Memory B cell (primary cell): ENCODE data around the gene SLC9A7.

ENCODE experiments used
- ATAC-seq: fragments of 150-1000 bp; cut with Tn5 transposase; 2 replicates; pipeline ENCODE4 v1.10.0; 2021; ENCODE audit warnings: low read depth, mild to moderate bottlenecking, moderate library complexity
- DNase-seq, 2 donors: peaks; one replicate each; pipeline ENCODE4 v3.0.0; 2022; ENCODE audit warnings: low spot score in 2 of 2
- H3K27ac Mint-ChIP-seq: one replicate; pipeline ENCODE4 v1.8.0; 2022; ENCODE audit warnings: mild to moderate bottlenecking, moderate library complexity, mixed read lengths
- H3K27me3 Mint-ChIP-seq: one replicate; pipeline ENCODE4 v1.8.0; 2022; ENCODE audit warnings: mixed read lengths
- H3K36me3 Mint-ChIP-seq: one replicate; pipeline ENCODE4 v1.8.0; 2022; ENCODE audit warnings: mild to moderate bottlenecking, mixed read lengths
- H3K4me1 Mint-ChIP-seq: one replicate; pipeline ENCODE4 v1.8.0; 2022; ENCODE audit warnings: mixed read lengths
- H3K4me3 Mint-ChIP-seq: one replicate; pipeline ENCODE4 v1.8.0; 2022; ENCODE audit warnings: mild to moderate bottlenecking, moderate library complexity, mixed read lengths
- H3K9me3 Mint-ChIP-seq: one replicate; pipeline ENCODE4 v1.8.0; 2022; ENCODE audit warnings: mixed read lengths

Gene SLC9A7

GRCh38 chrX:46673620-46674359 lies 85.1 kb downstream of the SLC9A7 start:
- ATAC-seq, result no peak
- H3K36me3 Mint-ChIP-seq, result peaks cover 7% of the 10 kb centered on the region
- H3K27me3 Mint-ChIP-seq, result no peaks in the 10 kb centered on the region
- no peaks in the 10 kb centered on the region for H3K4me1 Mint-ChIP-seq
- H3K4me3 Mint-ChIP-seq, result no peak overlapping the region
- no peak overlapping the region for H3K27ac Mint-ChIP-seq
- H3K9me3 Mint-ChIP-seq, result no peaks in the 10 kb centered on the region
- DNase-seq, result no peak

DNA sequence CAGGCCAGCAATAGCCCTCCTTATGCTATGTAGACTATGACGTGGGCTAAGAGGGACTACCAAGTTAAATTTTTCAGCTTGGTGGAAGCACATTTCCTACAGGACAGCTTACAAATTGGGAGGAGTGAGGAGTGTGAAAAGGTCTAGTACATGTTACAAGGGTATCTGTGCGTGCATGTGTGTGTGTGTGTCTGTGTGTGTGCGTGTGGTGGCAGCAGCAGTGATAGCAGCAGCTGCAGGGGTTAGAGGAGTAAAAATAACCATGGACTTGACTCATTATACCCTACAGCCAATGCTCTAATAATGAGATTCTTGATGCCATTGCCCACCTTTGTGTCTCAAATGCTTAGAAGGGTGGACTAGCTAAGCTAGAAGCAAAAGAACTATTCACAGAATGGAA lies 88.6 kb downstream of the SLC9A7 start:
- Mint-ChIP-seq H3K36me3 (peaks cover 12% of the 10 kb centered on the region), H3K9me3 (no peaks in the 10 kb centered on the region), H3K4me3 (no peak overlapping the region), H3K27ac (no peak overlapping the region), H3K27me3 (no peaks in the 10 kb centered on the region), H3K4me1 (no peaks in the 10 kb centered on the region)
- ATAC-seq (no peak), DNase-seq (no peak)

- H3K27ac Mint-ChIP-seq, result no peak overlapping the region
- H3K36me3 Mint-ChIP-seq, result peaks cover 17% of the 10 kb centered on the region
- DNase-seq (no peak), ATAC-seq (no peak)
- H3K9me3 Mint-ChIP-seq, result no peaks in the 10 kb centered on the region
- H3K27me3 Mint-ChIP-seq, result no peaks in the 10 kb centered on the region
- no peak overlapping the region for H3K4me3 Mint-ChIP-seq
- H3K4me1 Mint-ChIP-seq, result peaks cover 2% of the 10 kb centered on the region
Measured at GRCh38 chrX:46666831-46667230, 92.1 kb downstream of the SLC9A7 start.

DNA sequence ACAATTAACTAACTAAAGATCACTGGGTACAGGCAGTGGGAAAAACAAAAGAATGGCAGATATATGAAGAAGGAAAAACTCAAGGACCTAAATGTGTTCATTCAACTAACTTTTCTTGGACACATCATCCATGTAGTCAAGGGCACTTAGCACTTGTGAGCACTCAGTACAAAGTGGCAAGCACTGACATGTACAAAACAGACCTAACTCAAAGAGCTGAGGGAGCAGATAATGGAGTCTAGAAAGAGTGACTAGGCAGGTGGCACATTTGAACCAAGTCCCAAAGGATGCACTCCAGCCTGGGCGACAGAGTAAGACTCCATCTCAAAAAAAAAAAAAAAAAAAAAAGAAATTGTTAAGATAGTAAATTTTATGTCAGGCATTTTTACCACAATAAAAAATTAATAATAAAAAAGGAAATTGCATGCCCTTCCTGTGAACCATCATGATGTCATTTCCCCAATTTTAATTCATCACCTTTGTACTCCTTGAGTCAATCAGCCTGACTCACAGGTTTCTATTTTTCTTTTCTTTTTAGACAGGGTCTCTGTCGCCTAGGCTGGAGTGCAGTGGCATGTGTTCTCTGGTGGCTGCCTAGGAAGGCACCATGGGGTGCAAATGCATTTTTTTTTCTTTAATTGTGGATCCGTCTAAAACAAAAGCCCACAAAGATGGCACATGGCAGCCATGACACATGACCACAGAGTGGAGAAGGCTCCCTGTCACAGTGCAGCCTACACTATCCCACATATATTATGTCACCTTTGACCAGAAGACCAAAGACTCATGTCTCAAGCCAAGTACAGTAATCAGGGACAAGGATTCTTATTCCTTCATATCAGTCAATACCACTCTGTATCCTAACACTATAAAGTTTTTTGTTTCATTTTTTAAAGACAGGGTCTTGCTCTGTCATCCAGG lies 93.4 kb downstream of the SLC9A7 start:
- peaks cover 2% of the 10 kb centered on the region for H3K4me1 Mint-ChIP-seq
- no peak for DNase-seq
- no peaks in the 10 kb centered on the region for H3K27me3 Mint-ChIP-seq
- peaks cover 17% of the 10 kb centered on the region for H3K36me3 Mint-ChIP-seq
- no peaks in the 10 kb centered on the region for H3K9me3 Mint-ChIP-seq
- ATAC-seq, result no peak
- no peak overlapping the region for H3K4me3 Mint-ChIP-seq
- H3K27ac Mint-ChIP-seq, result no peak overlapping the region

- peaks cover 8% of the 10 kb centered on the region for H3K36me3 Mint-ChIP-seq
- no peaks in the 10 kb centered on the region for H3K27me3 Mint-ChIP-seq
Measured at GRCh38 chrX:46662188-46662958, 96.5 kb downstream of the SLC9A7 start.

DNA sequence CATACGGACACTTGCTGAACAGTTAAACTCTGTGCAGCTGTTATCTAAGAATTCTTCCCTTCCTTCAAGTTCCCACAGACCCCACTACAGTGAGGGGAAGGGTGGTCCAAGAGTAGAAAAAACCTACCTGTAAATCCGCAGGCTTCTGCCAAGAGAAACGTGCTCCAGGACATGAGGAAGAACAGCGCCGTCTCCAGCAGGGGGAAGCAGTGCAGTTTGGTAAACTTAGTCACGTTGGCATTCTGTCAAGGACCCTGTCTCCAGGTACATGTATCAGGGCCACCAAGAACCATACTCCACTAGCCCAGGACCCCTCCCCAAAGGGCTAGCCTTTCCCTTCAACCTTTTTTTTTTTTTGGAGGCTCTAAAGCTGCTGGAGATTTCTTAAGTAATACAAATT lies 105.4 kb downstream of the SLC9A7 start:
- peaks cover 6% of the 10 kb centered on the region for H3K36me3 Mint-ChIP-seq
- no peaks in the 10 kb centered on the region for H3K27me3 Mint-ChIP-seq
- no peak overlapping the region for H3K4me3 Mint-ChIP-seq
- H3K27ac Mint-ChIP-seq, result no peak overlapping the region
- peaks cover 4% of the 10 kb centered on the region for H3K4me1 Mint-ChIP-seq
- H3K9me3 Mint-ChIP-seq, result no peaks in the 10 kb centered on the region
- no peak for DNase-seq
- no peak for ATAC-seq

More at GRCh38 chrX:46662188-46662958, 96.5 kb downstream of the SLC9A7 start:
- Mint-ChIP-seq H3K4me3 (no peak overlapping the region), H3K9me3 (no peaks in the 10 kb centered on the region), H3K27ac (no peak overlapping the region), H3K4me1 (peaks cover 2% of the 10 kb centered on the region)
- no peak for ATAC-seq
- no peak for DNase-seq

GRCh38 chrX:46649421-46650260 lies 109.3 kb downstream of the SLC9A7 start:
- ATAC-seq (no peak), DNase-seq (no peak)
- H3K27ac Mint-ChIP-seq, result no peak overlapping the region
- no peak overlapping the region for H3K4me3 Mint-ChIP-seq
- H3K4me1 Mint-ChIP-seq, result peaks cover 8% of the 10 kb centered on the region
- H3K27me3 Mint-ChIP-seq, result no peaks in the 10 kb centered on the region
- peaks cover 10% of the 10 kb centered on the region for H3K36me3 Mint-ChIP-seq
- H3K9me3 Mint-ChIP-seq, result no peaks in the 10 kb centered on the region

DNA sequence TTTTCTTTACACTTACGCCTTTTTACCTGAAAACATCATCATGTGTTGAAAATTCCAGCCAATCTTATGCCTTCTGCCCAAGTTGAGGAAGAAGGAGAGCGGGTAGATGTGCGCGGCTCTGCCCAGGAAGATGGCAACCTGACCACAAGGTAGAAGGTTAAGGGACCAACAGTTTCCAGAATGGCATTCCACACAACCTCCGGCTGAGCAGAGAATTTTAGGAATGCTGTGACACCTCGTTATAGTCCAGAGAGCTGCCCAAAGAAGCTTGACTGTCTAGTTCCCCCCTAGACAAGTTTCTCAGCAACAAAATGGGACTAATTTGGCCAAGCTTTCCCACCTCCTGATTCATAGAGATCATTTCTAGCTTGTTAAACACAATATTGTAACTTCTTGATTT lies 110.3 kb downstream of the SLC9A7 start:
- ATAC-seq, result no peak
- Mint-ChIP-seq H3K36me3 (peaks cover 10% of the 10 kb centered on the region), H3K27me3 (no peaks in the 10 kb centered on the region), H3K4me3 (no peak overlapping the region), H3K4me1 (peaks cover 8% of the 10 kb centered on the region), H3K27ac (no peak overlapping the region), H3K9me3 (no peaks in the 10 kb centered on the region)
- DNase-seq, result no peak

- H3K36me3 Mint-ChIP-seq, result peaks cover 13% of the 10 kb centered on the region
- no peak for DNase-seq
- no peak overlapping the region for H3K4me3 Mint-ChIP-seq
- H3K9me3 Mint-ChIP-seq, result no peaks in the 10 kb centered on the region
- no peaks in the 10 kb centered on the region for H3K27me3 Mint-ChIP-seq
- ATAC-seq, result no peak
- peaks cover 12% of the 10 kb centered on the region for H3K4me1 Mint-ChIP-seq
- no peak overlapping the region for H3K27ac Mint-ChIP-seq
Measured at GRCh38 chrX:46647251-46647650, 111.7 kb downstream of the SLC9A7 start.

DNA sequence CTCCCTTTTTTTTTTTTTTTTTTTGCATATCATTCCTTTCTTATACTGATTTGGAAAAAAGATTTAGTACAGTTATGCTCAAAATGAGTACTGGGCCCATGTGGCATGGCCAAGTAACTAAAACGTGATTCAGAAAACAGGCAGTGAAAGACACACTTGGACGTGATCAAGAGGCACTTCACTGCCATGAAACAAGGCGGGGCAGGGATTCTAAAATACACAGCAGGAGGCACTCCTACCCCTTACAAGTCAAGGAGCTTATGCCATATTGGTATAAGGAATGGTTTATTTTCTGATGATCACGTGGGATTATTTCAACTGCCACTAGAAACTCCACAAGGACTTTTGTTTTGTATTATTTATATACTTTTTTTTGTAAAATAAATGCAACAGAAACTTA lies 113.3 kb downstream of the SLC9A7 start:
- peaks cover 10% of the 10 kb centered on the region for H3K4me1 Mint-ChIP-seq
- no peak for ATAC-seq
- peak overlapping the region; percentile 31 for H3K27ac Mint-ChIP-seq

GRCh38 chrX:46643636-46644035 lies 115.3 kb downstream of the SLC9A7 start:
- DNase-seq, result no peak
- peak; percentile 47 for ATAC-seq
- Mint-ChIP-seq H3K27ac (peak overlapping the region; percentile 60), H3K36me3 (peaks cover 16% of the 10 kb centered on the region), H3K4me1 (peaks cover 8% of the 10 kb centered on the region), H3K9me3 (no peaks in the 10 kb centered on the region), H3K4me3 (no peak overlapping the region), H3K27me3 (no peaks in the 10 kb centered on the region)

More for the DNA sequence above, 113.3 kb downstream of the SLC9A7 start:
- Mint-ChIP-seq H3K36me3 (peaks cover 13% of the 10 kb centered on the region), H3K27me3 (no peaks in the 10 kb centered on the region), H3K4me3 (no peak overlapping the region), H3K9me3 (no peaks in the 10 kb centered on the region)
- no peak for DNase-seq

DNA sequence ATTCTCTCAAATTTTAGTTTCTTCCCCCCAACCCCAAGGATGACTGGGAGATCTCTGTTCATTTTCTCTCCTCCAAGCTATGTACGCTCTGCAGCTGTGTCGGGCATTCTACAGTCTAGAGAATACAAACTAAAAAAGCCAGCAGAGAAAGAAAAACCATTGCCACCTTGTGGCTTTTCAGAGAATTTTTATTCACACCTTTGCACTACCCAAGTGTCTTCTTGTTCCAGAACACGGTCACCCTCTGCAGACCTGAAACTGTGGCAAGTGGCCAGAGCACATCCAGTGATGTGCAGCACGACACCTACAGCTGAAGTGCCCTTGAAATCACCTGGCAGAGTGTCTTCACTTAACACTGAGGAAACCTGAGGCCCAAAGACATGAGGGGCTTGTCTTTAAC lies 116.8 kb downstream of the SLC9A7 start:
- Mint-ChIP-seq H3K36me3 (peaks cover 12% of the 10 kb centered on the region), H3K4me1 (peaks cover 8% of the 10 kb centered on the region), H3K4me3 (no peak overlapping the region), H3K27ac (no peak overlapping the region), H3K9me3 (no peaks in the 10 kb centered on the region), H3K27me3 (no peaks in the 10 kb centered on the region)
- no peak for DNase-seq
- peak; percentile 29 for ATAC-seq

DNA sequence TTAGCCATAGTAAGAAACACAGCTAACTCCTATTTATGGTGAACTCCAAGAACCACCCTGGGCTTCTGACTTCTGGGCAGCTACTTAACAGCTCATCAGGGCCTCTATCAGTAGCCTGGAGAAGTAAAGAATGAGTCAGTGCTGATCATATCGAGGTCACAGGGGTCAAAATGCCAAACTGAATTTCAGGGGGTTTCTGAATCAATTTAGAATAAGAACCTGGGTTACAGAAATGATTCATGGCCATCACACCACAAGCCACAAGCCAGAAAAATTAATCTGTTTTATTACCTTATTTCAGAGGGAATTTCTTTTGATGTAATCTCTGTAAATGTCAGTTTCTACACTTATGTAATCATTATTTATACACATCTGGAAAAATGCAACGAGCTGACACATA lies 121.0 kb downstream of the SLC9A7 start:
- Mint-ChIP-seq H3K27me3 (no peaks in the 10 kb centered on the region), H3K27ac (no peak overlapping the region), H3K4me1 (peaks cover under 1% of the 10 kb centered on the region), H3K36me3 (peaks cover 14% of the 10 kb centered on the region), H3K9me3 (no peaks in the 10 kb centered on the region), H3K4me3 (no peak overlapping the region)
- no peak for DNase-seq
- ATAC-seq, result no peak
